SIG-M5 (cell line): ENCODE results near the gene BCAP31.

Experiments
- DNase-seq: peaks from one replicate; lab custom pipeline; 2025; lab: John Stamatoyannopoulos, UW

The BCAP31 gene

DNA sequence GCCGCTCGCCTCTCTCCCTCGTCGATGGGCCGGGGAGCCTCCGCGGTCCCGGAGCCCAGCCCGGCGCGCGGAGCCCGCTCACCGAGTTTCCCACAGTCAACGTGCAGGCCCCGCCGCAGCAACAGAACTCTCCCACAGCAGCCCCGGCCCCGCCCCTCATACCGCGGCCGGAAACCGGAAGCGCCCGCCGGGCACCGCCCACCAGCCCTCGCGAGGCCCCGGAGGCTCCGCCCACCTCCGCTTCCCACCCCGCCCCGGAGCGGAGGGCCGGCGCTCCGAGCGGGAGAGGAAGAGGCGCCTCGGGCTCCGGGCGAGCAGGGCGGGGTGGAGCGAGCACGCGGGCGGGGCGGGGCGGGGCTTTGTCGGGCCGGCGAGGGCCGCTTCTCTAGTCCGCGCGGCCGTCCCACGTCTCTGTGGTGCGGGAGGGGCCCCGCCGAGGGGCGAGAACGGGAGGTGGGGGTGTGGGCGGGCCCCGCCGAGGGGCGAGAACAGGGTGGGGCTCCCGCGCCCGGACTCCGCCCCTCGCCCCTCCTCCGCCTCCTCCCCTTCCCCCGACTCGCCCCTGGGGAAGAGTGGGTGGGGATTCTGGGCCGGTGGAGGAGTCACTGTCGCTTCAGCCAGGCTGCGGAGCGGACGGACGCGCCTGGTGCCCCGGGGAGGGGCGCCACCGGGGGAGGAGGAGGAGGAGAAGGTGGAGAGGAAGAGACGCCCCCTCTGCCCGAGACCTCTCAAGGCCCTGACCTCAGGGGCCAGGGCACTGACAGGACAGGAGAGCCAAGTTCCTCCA is at the start of gene BCAP31, which contains the start of gene ABCD1:
BCAP31 (minus strand) TSS at position 136 of the 787 bp plus-strand sequence. CDS start 1,143 bp downstream, outside the sequence.
ABCD1 (plus strand) TSS at position 605 of the 787 bp plus-strand sequence. CDS start 411 bp downstream, outside the sequence.
- peak; percentile 35 for DNase-seq

DNA sequence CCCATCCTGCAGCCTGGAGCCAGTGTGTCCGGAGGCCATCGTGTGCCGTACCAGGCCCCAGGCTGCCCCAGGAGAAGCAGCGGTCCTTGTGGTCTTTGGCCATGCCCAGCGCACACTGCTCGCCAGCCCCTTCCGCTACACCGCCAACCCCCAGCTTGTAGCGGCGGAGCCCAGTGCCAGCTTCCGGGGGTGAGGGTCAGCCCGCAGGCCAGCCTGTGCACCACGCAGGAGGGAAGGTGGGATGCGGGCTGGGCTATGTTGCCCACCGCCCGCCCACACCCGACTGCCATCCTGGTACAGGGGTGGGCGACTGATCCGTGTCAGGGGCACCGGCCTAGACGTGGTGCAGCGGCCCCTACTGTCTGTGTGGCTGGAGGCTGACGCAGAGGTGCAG is 49.0 kb upstream of the BCAP31 start:
- no peak for DNase-seq

DNA sequence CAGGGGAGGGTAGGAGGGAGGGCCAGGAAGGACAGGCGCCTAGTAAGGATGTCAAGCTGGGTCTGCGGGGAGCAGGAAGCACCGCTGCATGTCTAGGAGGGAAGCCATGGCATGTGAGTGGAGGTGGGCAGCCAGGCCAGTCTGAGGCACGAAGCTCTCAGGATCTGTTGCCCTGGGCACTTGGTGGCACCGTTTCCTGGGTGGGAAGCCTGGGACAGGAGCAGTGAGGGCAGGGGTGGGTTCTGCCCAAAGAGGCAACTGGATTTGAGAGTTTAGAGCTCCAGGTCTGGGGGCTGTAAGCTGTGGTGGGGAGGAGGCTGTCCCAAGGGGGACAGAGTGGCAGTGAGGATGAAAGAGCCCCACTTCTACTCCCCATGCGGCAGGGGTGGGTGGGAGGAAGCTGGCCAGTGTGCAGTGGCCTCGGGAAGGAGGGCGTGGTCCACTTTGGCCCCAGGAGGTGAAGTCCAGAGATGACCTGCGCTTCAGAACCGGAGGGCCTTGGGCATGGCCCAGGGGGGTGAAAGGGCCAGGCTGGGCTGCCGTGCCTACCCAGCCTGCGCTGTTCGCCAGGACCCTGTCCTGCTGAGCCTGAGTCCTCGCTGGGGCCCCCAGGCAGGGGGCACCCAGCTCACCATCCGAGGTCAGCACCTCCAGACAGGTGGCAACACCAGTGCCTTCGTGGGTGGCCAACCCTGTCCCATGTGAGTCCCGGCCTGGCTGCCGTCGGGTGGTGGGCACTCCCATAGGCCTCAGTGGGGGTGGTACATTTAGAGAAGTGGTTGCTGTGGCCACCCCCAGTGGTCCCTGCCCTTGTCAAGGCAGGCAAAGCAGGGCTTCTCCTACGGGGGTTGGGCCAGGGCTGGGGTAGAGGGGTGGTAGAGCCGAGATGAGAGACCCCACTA is 48.4 kb upstream of the BCAP31 start:
- DNase-seq: no peak

DNA sequence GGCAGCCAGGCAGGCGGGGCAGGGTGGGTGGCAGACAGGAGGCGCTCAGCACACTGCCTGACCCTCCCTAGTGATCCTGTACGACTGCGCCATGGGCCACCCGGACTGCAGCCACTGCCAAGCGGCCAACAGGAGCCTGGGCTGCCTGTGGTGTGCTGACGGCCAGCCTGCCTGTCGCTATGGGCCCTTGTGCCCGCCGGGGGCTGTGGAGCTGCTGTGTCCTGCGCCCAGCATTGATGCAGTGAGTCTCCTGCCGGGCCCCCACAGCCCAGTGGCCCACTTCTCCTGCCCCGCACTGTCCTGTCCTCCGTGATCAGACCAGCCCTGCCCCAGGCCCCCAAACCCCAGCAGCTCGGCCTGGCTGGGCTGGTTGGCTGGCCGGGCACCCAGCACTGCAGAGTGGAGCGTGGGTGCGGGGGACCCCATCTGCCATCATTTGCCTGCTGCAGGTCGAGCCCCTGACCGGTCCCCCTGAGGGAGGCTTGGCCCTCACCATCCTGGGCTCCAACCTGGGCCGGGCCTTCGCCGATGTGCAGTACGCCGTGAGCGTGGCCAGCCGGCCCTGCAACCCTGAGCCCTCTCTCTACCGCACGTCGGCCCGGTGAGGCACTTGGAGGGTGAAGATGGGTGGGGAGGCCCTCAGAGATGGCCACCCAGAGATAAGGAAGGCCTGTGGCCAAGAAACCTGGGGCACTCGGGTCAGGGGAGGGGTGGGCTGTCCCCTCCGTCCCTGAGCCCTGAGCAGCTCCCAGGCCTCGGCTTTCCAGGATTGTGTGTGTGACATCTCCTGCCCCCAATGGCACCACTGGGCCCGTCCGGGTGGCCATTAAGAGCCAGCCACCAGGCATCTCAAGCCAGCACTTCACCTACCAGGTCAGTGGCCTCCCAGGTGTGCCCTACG is 47.5 kb upstream of the BCAP31 start:
- DNase-seq: no peak

DNA sequence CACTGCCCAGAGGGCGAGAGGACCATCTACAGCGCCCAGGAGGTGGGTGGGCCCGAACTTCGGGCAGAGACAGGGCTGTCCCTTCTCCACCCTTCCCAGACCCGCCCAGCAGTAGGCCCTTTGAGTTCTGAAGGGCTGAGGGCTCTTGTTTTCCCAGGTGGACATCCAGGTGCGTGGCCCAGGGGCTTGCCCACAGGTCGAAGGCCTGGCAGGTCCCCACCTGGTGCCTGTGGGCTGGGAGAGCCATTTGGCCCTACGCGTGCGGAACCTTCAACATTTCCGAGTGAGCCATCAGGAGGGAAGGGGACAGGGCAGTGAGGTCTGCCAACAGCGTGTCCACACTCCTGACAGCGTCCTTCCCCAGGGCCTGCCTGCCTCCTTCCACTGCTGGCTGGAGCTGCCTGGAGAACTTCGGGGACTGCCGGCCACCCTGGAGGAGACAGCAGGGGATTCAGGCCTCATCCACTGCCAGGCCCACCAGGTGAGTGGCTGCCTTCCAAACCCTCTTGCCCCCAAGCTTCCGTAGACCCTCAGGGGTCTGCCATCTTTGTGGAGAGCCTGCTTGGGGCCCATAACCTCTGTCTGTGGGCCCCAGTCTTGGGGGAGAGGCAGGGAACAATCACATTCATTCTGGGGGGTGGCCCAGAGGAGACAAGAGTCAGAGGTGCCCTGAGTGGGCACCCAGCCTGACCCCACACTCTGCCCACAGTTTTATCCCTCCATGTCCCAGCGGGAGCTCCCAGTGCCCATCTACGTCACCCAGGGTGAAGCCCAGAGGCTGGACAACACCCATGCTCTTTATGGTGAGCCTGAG is 46.6 kb upstream of the BCAP31 start:
- no peak for DNase-seq

DNA sequence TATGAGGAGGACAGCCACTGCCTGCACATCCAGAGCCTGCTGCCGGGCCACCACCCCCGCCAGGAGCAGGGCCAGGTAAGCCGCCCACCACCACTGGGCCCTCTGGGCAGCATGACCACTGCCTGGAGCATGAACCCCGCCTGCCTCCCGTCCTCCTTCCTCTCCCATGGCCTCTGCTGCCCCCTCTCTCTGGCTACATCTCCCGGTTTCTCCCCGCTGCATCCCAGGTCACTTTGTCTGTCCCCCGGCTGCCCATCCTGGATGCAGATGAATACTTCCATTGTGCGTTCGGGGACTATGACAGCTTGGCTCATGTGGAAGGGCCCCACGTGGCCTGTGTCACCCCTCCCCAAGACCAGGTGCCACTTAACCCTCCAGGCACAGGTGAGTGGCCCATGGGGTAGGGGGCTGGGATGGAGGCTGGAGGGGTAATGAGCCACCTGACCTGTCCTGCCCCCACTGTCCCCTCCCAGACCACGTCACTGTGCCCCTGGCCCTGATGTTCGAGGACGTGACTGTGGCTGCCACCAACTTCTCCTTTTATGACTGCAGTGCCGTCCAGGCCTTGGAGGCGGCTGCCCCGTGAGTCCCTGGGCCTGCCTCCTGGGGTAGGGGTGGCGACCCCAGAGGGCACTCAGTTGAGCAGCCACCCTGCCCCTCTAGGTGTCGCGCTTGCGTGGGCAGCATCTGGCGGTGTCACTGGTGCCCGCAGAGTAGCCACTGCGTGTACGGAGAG is 45.8 kb upstream of the BCAP31 start:
- DNase-seq: no peak

DNA sequence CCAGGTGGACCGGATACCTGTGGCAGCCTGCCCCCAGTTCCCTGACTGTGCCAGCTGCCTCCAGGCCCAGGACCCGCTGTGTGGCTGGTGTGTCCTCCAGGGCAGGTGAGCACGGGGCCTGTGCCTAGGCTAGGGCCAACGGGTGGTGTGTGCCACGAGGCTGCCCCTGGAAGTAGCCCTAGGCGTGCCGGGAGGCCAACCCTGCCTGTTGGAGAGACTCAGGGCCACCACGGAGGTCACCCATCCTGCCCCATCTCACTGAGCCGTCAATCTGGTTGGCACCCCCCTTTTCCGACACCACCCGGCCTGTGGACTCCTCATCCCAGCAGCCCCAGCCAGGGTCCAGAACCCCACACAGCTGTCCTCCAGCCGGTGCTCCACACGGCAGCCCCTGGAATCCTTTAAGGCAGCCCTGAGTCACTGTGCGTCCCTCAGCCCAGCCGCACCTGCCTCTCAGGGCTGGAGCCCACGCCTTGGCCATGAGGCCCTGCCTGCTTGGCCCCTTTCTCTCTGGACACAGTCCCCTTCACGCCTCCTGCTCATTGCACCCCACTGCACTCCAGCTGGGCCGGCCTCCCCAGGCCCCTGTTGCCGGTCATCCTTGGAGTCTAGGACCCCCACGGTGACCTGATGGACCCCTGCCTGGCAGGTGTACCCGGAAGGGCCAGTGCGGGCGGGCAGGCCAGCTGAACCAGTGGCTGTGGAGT is 45.1 kb upstream of the BCAP31 start:
- DNase-seq: no peak

DNA sequence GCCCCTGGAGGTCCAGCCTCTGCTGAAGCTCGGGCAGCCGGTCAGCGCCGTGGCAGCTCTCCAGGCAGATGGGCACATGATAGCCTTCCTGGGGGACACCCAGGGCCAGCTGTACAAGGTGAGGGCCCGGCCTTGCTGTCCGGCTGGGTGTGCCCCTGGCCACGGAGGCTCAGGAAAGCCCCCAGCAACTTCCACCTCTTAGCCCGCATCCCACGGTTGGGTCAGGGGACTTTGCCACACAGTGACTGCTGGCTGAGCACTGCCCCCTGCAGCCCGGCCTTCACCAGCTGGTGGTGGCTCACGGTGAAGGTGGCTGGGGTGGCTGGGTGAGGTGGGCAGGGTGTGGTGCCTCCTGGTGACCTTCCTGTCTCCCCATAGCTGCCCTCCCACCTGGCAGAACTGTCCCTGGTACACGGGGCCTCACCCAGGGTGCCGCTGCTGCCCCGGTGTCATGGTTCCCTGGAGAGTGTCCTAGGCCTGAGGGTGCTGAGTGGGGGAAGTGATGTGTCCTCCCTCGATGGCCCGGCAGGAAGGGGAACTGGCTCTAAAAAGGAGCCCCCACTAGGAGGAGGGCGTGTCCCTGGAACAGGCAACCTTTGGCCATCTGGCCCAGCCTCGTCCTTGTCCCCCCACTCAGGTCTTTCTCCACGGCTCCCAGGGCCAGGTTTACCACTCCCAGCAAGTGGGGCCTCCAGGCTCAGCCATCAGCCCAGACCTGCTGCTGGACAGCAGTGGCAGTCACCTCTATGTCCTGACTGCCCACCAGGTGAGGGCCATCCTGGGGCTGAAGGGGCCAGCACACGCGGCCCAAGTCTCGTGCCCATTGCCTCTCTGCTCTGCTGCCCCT is 44.3 kb upstream of the BCAP31 start:
- DNase-seq: no peak

DNA sequence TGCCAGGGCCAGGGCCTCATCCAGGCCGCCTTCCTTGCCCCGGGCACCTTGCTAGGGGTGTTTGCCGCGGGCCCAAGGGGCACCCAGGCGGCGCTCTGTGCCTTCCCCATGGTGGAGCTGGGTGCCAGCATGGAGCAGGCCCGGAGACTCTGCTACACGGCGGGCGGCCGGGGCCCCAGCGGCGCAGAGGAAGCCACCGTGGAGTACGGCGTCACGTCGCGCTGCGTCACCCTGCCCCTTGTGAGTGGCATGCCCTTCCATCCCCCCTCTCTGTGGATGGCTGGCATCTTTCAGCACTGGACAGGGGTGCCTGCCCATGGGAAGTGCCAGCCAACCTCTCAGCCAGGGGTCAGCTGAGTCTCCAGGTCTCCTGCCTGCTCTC is 43.5 kb upstream of the BCAP31 start:
- no peak for DNase-seq

DNA sequence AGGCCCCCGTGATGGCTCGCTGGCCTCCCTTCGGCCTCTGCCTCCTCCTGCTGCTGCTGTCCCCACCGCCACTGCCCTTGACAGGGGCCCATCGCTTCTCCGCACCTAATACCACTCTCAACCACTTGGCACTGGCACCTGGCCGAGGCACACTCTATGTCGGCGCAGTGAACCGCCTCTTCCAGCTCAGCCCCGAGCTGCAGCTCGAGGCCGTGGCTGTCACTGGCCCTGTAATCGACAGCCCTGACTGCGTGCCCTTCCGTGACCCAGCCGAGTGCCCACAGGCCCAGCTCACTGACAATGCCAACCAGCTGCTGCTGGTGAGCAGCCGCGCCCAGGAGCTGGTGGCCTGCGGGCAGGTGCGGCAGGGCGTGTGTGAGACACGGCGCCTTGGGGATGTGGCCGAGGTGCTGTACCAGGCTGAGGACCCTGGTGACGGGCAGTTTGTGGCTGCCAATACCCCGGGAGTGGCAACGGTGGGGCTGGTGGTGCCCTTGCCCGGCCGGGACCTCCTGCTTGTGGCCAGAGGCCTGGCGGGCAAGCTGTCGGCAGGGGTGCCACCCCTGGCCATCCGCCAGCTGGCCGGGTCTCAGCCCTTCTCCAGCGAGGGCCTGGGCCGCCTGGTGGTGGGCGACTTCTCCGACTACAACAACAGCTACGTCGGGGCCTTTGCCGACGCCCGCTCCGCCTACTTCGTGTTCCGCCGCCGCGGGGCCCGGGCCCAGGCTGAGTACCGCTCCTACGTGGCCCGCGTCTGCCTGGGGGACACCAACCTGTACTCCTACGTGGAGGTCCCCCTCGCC is 42.9 kb upstream of the BCAP31 start:
- no peak for DNase-seq

DNA sequence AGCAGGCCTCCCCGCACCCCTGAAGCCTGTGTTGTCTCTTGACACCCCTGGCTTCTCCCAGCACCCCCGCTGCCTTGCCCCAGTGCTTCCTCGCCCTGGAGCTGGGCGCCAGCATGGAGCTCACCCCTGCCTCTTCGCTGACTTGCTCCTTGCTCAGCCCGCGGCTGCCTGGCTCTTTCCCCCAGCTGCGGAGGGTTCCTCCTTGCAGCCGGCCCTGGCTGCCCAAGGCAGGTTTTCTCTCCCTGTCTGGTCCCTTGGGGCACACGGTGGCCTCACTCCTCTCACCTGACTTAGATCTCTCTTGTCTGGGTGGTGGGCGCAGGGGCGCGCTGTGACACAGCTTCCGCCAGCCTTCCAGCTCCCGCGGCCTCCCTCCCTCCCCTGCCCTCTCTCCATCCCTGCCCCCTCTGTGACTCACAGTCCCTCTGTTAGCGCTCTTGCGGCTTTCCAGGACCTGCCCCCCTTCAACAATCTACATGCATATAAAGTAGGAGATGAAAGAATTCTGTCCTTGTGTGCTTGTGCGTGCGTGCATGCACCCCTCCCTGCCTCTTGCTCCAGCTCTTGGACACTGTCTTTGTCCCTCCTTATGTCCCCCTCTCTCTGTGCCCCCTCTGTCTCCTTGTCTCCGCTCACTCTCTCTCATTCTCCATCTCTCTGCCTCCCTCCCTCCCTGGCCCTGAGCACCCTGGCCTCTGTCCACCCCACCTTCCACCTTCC is 42.1 kb upstream of the BCAP31 start:
- DNase-seq: peak; percentile 13

DNA sequence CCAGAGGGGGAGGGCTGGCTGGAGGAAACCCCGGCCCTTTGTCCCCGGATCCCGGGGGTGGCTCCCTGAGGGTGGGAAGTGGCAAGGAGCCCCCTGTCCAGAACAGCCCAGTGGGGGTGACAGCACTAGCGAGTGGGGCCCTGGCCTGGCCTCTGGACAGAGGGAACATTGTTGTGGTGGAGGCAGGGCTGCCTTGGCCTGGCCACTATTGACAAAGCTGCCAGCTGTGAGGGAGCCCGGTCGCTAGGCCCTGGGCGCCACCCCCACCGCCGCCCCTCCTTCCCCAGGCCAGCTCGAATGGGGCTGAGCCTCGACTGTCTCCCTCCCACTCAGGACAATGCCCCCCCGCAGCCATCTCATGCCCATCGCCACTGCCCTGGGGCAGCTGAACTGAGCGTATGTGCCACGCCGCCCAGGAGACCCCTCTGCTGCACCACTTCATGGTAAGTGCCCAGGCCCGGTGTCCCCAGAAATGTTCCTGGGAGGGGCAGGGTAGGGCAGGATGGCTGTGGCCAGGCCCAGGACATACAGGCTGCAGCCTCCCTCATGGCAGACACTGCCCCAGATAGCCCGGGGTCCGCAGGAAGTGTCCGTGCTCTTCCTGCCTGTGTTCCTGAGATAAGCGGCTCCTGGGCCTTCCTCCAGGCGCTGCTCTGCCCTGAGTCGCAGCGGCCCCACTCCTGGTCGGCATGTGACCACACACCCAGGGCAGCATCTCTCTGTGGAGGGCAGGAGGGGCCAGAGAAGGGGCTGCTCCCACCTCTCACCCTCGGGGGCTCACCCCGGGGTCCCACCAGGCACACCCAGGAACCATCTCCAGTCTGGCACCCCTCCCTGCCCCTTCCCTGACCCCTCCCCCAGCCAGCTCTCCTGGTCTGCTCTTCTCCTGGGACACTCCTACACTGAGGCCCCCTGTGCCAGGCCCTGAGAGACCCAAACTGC is 41.2 kb upstream of the BCAP31 start:
- no peak for DNase-seq

DNA sequence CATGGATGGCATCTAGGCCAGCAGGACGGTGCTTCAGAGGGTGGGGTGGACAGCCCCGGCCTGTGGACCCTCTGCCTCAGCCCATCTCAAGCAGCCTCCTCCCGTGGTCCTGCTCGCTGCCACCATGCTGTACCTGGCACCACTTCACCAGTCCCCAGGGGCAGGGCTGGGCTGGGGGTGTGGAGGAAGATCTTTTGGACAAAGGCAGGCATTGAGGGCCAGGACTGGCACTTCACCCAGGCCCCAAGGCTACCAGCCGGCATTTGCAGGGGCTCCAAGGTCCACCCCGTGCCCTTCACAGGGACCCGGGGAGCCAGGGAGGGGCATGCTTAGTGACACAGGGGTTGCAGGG is 40.6 kb upstream of the BCAP31 start:
- no peak for DNase-seq

DNA sequence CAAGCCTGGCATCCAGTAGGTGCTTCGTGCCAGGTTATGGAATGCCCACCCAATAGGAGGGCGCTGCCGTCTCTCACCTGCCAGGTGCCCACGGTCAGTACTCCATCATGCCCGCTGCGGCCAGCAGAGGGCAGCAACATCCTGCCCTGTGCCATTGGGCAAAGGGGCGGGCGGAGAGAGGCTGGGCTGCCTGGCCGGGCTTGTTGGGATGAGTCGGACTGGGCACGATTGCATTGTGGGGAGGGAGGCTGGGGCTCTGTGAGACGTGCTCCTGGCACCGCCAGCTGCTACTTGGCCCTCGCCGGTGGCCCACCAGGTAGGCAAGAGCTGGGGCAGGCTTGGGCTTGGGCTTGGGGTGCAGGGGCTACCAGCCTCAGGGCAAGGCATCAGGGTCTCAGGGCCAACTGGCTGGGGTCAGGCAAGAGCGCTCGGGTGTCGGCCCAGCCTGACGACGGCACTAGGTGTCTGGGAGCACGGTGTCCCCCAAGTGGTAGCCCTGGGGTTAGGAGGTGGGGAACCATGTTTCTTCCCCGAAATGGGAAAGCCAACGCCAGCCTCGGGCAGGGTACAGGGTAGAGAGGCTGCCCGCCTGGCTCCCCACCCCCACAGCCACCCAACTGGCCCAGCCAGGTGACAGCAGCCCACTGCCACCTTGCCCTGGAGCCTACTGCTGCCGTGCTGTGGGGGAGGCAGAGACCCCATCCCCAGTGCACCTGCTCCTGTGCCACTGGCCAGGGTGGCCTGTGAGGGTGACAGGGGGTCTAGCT is 40.0 kb upstream of the BCAP31 start, which contains the start of gene PLXNB3:
PLXNB3 (plus strand) TSS at position 261 of the 767 bp plus-strand sequence. CDS start 1,287 bp downstream, outside the sequence.
- DNase-seq: no peak

DNA sequence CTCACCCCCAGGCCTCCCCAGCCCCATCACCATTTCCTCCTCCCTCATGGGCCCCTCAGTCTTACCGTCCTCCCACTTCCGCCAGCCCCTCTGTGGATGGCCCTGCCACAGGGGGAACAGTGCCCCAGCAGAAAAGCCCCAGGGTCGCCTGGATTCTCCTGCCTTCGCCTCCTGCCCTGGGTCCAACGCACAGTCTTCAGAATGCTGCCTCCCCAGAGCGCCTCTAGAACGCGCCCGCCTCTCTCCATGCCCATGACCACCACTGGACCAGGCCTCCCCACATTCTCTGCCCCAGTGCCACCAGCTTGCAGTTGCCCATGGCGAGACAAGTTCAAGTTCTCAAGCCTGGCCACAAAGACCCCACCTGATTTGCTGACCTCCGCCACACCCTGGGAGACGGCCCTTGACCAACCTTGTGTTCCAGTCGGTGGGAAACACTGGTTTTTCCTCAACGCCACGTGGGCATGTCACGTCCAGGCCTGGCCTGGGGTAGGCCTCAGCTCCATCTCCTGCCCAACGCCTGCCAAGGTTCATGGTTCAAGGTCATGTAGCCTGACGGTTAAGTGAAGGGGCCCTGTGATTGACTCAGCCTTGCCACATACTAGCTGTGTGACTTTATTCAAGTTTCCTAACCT is 39.2 kb upstream of the BCAP31 start:
- DNase-seq: no peak
